Immature natural killer cell (primary cell): ENCODE data around the gene LRRC4C. TPM values are rescaled to one million over a fixed set of nuclear protein-coding genes. Genes with fewer than 3 reads are reported as not detected.

Experiments used
- DNase-seq, 3 donors: peaks; one replicate each; pipeline ENCODE4 v3.0.0; 2022; ENCODE audit warnings: mixed read lengths in 1 of 3
- H3K27ac Mint-ChIP-seq, 6 donors: one replicate each; pipeline ENCODE4 v1.8.0; 2020; ENCODE audit warnings: mixed read lengths in 6 of 6, mild to moderate bottlenecking in 5 of 6, inconsistent platforms in 4 of 6, moderate library complexity in 3 of 6
- H3K27me3 Mint-ChIP-seq, 3 donors: one replicate each; pipeline ENCODE4 v1.8.0; 2020 to 2021; ENCODE audit warnings: low read depth in 3 of 3, mild to moderate bottlenecking in 3 of 3, mixed read lengths in 3 of 3, moderate library complexity in 3 of 3, inconsistent platforms in 1 of 3
- H3K36me3 Mint-ChIP-seq, 3 donors: one replicate each; pipeline ENCODE4 v1.8.0; 2020; ENCODE audit warnings: mixed read lengths in 3 of 3, inconsistent platforms in 2 of 3, mild to moderate bottlenecking in 2 of 3
- H3K4me1 Mint-ChIP-seq, 2 donors: one replicate each; pipeline ENCODE4 v1.8.0; 2020; ENCODE audit warnings: inconsistent platforms in 2 of 2, mild to moderate bottlenecking in 2 of 2, mixed read lengths in 2 of 2, moderate library complexity in 1 of 2
- H3K4me3 Mint-ChIP-seq, 5 donors: one replicate each; pipeline ENCODE4 v1.8.0; 2020; ENCODE audit warnings: mild to moderate bottlenecking in 5 of 5, mixed read lengths in 5 of 5, inconsistent platforms in 3 of 5, moderate library complexity in 3 of 5
- H3K9me3 Mint-ChIP-seq, 6 donors: one replicate each; pipeline ENCODE4 v1.8.0; 2020; ENCODE audit warnings: mild to moderate bottlenecking in 6 of 6, mixed read lengths in 6 of 6, inconsistent platforms in 4 of 6, moderate library complexity in 3 of 6
- polyA plus RNA-seq, 3 donors: library from polyadenylated mRNA; unstranded; fragments of 300-500 nt; fragmentation: Illumina TruSeq; gene quantifications; one replicate each; pipeline ENCODE4 v1.2.3, GENCODE V29; 2021

The LRRC4C gene
- polyA plus RNA-seq, 3 donors from 2014 or later: not detected

DNA sequence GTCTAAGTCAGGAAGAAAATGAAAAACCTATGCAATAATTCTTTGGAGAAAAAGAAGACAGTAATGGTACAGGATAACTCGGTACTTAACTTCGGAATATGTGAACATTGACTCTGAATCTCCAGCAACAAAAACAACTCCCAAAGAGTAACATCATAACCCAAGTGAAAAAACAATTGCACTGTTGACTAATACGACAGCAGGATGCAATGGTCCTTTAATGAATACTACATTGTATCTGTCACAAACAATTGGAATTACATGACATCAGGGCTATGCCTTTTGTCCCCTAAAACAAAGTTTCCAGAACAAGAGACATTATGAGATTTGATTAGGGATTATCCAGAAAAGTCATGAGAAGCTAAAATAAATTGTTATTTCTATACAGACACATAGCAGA, 1065.9 kb downstream of the LRRC4C start:
- no peak for DNase-seq
- no peaks in the 10 kb centered on the region for H3K4me1 Mint-ChIP-seq
- peaks cover 2 to 32% (median 14%) of the 10 kb centered on the region in 6 donors for H3K9me3 Mint-ChIP-seq
- peaks cover 0 to 2% (median 0%) of the 10 kb centered on the region in 3 donors for H3K27me3 Mint-ChIP-seq
- no peak overlapping the region for H3K4me3 Mint-ChIP-seq
- H3K36me3 Mint-ChIP-seq: no peaks in the 10 kb centered on the region
- no peak overlapping the region for H3K27ac Mint-ChIP-seq

DNA sequence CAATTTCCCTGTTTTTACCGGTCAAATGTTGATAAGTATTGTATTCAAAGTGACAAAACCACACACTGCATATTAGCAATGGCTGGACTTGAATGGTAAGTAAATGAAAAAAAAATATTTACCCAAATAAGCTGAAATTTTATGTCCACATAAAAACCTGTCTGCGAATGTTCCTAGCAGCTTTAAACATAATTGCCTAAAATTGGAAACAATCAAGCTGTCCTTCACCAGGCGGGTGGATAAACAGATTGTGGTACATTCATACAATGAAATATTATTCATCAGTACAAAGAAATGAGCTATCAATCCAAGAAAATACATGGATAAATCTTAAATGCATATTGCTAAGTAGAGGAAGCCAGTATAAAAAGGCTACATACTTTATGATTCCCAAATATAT, 1067.8 kb downstream of the LRRC4C start:
- Mint-ChIP-seq H3K4me1 (no peaks in the 10 kb centered on the region), H3K9me3 (peaks cover 2 to 40% (median 18%) of the 10 kb centered on the region in 6 donors), H3K27ac (no peak overlapping the region), H3K36me3 (no peaks in the 10 kb centered on the region), H3K4me3 (no peak overlapping the region), H3K27me3 (no peaks in the 10 kb centered on the region)
- DNase-seq: no peak

DNA sequence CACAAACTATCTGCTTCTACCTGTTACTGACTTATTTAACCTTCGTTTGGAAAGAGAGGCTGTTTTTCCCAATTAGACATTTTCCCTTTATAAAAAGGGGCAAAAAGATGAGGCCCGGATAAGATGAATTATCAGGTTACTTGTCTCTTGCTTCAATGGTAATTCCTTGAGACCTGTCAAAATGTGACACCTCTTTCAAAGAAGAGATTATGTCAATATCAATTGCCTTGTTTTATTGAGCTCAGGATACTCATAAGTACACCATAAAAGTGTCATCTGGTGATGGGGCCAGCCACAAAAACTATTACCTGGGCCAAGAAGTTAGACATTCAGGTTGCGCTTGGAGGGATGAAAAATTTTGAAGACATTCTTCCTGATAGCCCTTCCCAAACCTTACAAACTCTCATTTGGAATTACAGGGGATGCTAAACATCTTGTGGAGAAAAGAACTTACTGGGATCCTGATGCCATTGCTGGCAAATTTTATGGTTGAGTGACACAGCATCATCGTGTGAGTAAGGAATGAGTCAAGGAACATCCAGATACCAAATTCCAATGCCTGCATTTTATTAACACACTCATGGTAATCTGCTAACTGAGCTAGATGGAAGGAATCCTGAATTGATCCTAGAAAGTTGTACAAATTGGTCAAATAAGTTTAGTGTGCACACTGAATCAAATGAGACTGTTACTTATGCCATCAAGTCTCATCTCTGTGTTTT, 1071.2 kb downstream of the LRRC4C start:
- Mint-ChIP-seq H3K27ac (no peak overlapping the region), H3K27me3 (peaks cover 0 to 2% (median 0%) of the 10 kb centered on the region in 3 donors), H3K9me3 (peaks cover 5 to 45% (median 21%) of the 10 kb centered on the region in 6 donors), H3K36me3 (no peaks in the 10 kb centered on the region), H3K4me1 (no peaks in the 10 kb centered on the region), H3K4me3 (no peak overlapping the region)
- DNase-seq: no peak

DNA sequence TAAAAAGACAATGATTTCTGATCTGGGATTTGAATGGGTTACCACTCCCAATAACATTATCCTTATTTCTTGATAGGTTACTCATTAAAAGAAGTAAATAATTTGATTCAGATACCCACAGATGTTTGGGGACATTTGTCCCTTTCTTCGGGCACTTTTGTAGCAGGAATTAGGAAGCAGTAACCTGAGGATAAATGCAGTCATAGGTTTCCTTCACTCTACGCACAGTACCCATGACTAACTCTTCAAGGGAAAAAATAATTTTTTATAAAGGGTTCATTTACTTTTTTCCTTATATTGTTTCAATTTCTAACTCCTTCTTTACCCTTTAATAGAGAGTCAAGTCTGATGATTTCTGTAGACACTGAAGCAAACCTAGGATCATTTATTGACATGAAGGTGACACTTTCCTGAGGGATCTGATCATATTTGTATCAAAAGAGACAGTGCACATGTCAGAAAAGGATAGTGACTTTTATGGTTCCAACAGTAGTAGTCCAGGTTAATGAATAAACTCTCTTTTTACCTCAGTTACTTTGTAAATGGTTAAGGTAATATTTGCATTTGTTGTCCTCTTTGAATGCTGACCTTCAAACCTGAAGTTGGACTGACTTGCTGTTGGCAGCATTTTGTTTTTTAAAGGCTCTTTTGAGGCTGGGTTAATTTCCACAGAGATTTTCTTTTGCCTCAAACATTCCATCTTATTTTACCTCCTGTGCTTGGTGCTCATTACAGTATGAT, 1072.0 kb downstream of the LRRC4C start:
- peaks cover 0 to 2% (median 2%) of the 10 kb centered on the region in 3 donors for H3K27me3 Mint-ChIP-seq
- H3K4me1 Mint-ChIP-seq: no peaks in the 10 kb centered on the region
- no peak overlapping the region for H3K27ac Mint-ChIP-seq
- peaks cover 5 to 51% (median 27%) of the 10 kb centered on the region in 6 donors for H3K9me3 Mint-ChIP-seq
- no peaks in the 10 kb centered on the region for H3K36me3 Mint-ChIP-seq
- no peak for DNase-seq
- no peak overlapping the region for H3K4me3 Mint-ChIP-seq

DNA sequence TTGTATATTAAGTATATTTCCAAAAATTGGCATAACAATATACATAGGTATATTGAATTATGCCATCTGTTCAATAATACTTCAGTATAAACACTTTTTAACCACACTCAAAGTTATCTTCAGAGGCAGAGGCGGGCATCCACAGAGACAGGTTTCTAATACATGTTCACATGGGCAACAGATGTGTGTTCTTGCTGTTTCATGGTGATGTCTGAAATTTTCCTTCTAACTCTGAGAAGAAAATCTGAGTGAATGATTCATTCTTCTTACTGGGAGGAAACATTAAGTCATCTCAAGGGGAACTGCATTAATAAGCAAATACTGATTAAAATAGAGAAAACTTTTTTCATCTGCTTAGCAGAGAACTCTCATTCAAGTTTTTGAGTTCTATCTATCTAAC, 1074.5 kb downstream of the LRRC4C start:
- Mint-ChIP-seq H3K4me3 (no peak overlapping the region), H3K36me3 (no peaks in the 10 kb centered on the region), H3K27me3 (peaks cover 0 to 2% (median 2%) of the 10 kb centered on the region in 3 donors), H3K9me3 (peaks cover 5 to 45% (median 26%) of the 10 kb centered on the region in 6 donors), H3K4me1 (no peaks in the 10 kb centered on the region), H3K27ac (no peak overlapping the region)
- no peak for DNase-seq

DNA sequence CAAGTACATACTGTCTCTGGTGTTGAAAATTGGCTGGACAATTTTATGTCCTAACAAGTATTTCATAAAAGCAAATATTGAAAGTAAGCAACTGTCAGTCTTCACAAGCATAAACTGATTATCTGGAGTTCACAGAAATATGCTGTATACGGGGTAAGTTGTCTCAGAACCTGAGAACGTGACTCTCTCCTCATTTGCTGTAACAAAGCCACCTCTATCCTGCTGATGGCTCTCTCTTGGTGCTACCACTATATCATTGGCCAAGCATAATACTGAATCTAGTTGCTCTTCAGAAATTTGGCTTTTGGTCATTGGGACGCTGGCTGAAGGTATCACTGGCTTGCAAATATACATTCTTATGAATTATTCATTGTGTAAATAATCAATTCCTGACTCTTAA, 1078.0 kb downstream of the LRRC4C start:
- no peaks in the 10 kb centered on the region for H3K4me1 Mint-ChIP-seq
- peaks cover 5 to 36% (median 23%) of the 10 kb centered on the region in 6 donors for H3K9me3 Mint-ChIP-seq
- no peak overlapping the region for H3K4me3 Mint-ChIP-seq
- no peak for DNase-seq
- H3K36me3 Mint-ChIP-seq: no peaks in the 10 kb centered on the region
- peaks cover 0 to 2% (median under 1%) of the 10 kb centered on the region in 3 donors for H3K27me3 Mint-ChIP-seq
- H3K27ac Mint-ChIP-seq: no peak overlapping the region

DNA sequence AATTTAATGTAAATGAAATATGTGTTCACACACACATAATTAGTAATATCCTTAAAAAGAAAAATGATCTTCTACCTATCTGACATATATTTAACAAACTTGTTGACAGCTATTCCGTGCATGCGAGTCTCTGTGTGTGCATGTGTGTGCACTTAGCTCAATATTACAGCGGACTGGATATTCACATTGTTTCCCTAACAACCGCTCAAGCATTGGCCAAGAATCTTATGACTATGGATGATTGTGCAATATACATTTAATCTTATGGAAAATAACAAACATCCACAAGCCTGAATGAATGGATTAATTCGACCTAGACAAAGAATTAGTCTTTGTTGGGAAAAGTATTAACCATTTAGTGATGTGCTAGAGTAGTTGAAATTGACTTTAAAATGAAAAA, 1078.6 kb downstream of the LRRC4C start:
- Mint-ChIP-seq H3K4me1 (no peaks in the 10 kb centered on the region), H3K4me3 (no peak overlapping the region), H3K27ac (no peak overlapping the region), H3K9me3 (peaks cover 5 to 36% (median 22%) of the 10 kb centered on the region in 6 donors), H3K27me3 (peaks cover 0 to 2% (median 0%) of the 10 kb centered on the region in 3 donors), H3K36me3 (no peaks in the 10 kb centered on the region)
- no peak for DNase-seq

DNA sequence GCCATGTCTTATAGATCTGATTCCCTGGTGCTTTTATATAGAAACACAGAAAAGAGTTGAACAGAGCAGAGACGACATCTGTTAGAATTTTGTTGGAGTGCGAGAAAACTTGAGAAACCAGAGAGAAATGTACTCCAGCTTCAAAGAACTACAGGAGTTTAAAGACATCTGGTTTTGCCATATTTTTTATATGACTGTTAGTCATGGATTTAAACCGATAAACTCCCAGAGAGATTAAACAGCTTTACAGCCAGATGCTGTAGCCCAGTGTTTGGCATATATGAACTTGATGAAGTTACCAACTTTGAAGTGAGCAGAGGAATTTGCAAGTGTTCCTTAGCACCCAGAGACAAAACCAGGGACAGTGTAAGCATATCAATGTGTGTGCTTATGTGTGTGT, 1083.1 kb downstream of the LRRC4C start:
- H3K4me3 Mint-ChIP-seq: no peak overlapping the region
- H3K36me3 Mint-ChIP-seq: no peaks in the 10 kb centered on the region
- H3K27me3 Mint-ChIP-seq: no peaks in the 10 kb centered on the region
- H3K4me1 Mint-ChIP-seq: no peaks in the 10 kb centered on the region
- no peak for DNase-seq
- no peak overlapping the region for H3K27ac Mint-ChIP-seq
- peaks cover 0 to 39% (median 25%) of the 10 kb centered on the region in 6 donors for H3K9me3 Mint-ChIP-seq

DNA sequence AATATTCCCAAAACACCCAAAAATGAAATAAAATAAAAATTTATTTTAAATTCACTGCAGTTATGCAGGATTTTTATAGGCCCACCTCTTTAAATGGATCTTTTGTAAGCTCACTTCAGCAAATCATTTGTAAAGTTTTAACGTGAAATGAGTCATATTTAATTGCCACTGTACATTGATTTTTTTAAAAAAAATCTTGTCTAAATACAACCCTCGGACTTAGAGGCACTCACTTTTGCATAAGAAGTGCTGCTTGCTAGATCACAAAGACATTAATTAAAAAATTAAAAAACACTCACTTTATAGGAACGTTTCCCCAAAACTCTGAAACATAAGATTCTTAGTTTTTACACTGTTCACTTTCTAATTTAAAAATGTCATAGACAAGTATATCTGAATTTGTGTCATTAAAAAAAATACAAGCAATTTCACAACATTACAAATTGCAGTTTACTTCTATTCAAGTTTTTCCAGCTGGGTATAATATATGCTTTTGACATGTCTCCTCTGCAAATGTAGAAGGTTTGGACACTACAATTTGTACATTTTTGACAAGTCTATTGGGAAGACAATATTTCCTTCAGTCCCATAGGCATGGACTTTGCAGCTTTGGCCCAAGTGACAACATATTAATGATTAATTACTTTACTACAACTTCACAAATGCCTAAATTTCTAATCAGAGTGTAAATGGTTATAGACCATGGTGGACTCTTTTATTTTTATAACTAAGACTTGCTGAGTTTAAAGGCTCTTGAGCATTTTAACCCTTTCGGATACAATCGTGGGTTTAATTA, 1088.4 kb downstream of the LRRC4C start:
- Mint-ChIP-seq H3K9me3 (peaks cover 2 to 45% (median 20%) of the 10 kb centered on the region in 6 donors), H3K4me3 (no peak overlapping the region), H3K27ac (no peak overlapping the region), H3K4me1 (no peaks in the 10 kb centered on the region), H3K36me3 (no peaks in the 10 kb centered on the region), H3K27me3 (no peaks in the 10 kb centered on the region)
- DNase-seq: no peak

DNA sequence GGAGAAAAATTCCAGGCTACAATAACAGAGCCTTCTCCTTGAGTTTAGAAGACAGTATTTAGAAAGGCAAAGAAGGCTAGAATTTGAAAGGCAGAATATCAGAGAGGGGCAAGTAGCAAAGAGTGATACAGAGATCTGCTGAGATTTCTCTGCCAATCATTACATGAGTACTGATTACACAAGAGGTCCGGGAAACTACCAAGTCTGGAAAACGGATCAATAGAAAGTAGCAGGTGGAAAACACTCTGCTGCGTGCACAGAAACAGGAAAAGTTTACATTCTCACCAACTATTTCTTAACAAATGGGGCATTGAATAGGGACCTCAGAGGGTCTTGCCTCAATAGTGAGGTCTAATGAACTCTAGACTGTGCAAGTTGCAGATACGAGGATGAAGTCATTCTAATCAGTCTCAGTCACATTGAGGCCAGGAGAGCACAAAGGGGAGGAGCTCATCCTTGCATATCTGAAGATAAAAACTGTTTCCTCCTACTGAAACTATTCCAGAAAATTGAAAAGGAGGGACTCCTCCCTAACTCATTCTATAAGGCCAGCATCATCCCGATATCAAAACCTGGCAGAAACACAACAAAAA, 1099.2 kb downstream of the LRRC4C start:
- Mint-ChIP-seq H3K27ac (no peak overlapping the region), H3K27me3 (peaks cover 0 to 2% (median 2%) of the 10 kb centered on the region in 3 donors), H3K9me3 (peaks cover 11 to 67% (median 39%) of the 10 kb centered on the region in 6 donors), H3K4me3 (no peak overlapping the region), H3K4me1 (no peaks in the 10 kb centered on the region), H3K36me3 (no peaks in the 10 kb centered on the region)
- no peak for DNase-seq

DNA sequence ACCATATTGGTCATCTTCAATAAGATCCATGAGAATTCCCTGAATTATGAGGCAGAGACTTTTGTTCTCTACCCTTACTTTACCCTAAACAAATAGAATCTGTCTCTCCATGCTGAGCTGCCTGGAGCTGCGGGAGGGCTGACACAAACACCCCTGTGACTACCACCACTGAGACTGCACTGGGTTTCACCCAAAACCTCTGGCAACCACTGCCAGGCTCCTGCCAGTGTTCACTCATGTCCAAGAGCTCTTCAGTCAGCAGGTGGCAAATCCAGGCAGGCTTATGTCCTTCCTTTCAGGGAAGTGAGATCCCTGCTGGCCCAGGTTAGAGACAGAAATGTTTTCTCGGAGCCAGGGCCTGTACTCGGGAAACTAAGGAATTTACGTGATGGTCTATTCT, 1105.3 kb downstream of the LRRC4C start:
- H3K27ac Mint-ChIP-seq: no peak overlapping the region
- peaks cover 0 to 2% (median 0%) of the 10 kb centered on the region in 3 donors for H3K27me3 Mint-ChIP-seq
- peaks cover 10 to 38% (median 26%) of the 10 kb centered on the region in 6 donors for H3K9me3 Mint-ChIP-seq
- no peaks in the 10 kb centered on the region for H3K36me3 Mint-ChIP-seq
- DNase-seq: no peak
- H3K4me1 Mint-ChIP-seq: no peaks in the 10 kb centered on the region
- no peak overlapping the region for H3K4me3 Mint-ChIP-seq

DNA sequence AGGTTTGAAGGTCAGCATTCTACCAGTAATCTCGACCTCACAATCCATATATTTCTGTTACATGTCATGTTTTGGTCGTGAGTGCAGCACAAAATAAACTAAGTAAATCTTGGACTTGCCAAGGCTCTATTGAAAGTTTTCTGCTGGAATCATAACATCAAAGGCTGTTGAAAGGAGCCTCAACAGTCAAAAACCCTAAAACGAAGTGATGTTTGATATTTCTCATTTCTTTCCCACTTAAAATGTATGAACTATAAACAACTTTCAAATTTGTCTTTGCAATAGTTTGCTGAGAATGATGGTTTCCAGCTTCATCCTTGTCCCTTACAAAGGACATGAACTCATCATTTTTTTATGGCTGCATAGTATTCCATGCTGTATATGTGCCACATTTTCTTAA, 1118.5 kb downstream of the LRRC4C start:
- no peaks in the 10 kb centered on the region for H3K4me1 Mint-ChIP-seq
- no peak overlapping the region for H3K27ac Mint-ChIP-seq
- DNase-seq: no peak
- no peak overlapping the region for H3K4me3 Mint-ChIP-seq
- H3K9me3 Mint-ChIP-seq: peaks cover 7 to 63% (median 26%) of the 10 kb centered on the region in 6 donors
- H3K36me3 Mint-ChIP-seq: no peaks in the 10 kb centered on the region
- H3K27me3 Mint-ChIP-seq: peaks cover 0 to 3% (median 2%) of the 10 kb centered on the region in 3 donors

DNA sequence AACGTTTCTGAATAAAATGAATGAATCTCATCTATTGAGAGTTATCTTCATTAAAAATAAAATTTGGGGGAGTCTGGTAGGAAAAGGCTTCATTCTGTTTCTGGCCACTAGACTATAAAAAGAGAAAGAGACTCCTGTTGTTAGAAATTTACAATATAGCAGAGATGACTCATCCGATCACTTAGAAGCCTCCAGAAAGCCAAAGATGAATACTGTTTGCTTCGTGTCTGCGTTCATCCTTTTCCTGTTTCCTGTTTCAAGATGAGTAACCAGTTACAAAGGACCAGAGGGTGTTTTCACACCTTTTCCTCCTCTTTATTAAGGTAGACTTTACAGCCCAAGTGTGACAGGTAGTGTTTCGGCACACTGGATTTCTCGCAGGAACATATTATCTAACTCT, 1120.7 kb downstream of the LRRC4C start:
- Mint-ChIP-seq H3K9me3 (peaks cover 9 to 56% (median 22%) of the 10 kb centered on the region in 6 donors), H3K27me3 (peaks cover 0 to 3% (median 0%) of the 10 kb centered on the region in 3 donors), H3K36me3 (no peaks in the 10 kb centered on the region), H3K4me1 (no peaks in the 10 kb centered on the region), H3K4me3 (no peak overlapping the region), H3K27ac (no peak overlapping the region)
- no peak for DNase-seq
